B cell (primary cell): ENCODE data around the gene ZEB1. TPM values are rescaled to one million over a fixed set of nuclear protein-coding genes. Genes with fewer than 3 reads are reported as not detected.

Experiments
- ATAC-seq: fragments of 200-7000 bp; cut with Tn5 transposase; one replicate; pipeline ENCODE4 v1.10.0; 2021; ENCODE audit warnings: low read depth, mild to moderate bottlenecking, moderate number of reproducible peaks, moderate library complexity
- CTCF ChIA-PET: fragments of 350-600 bp; sonication (Branson Sonifier 250); formaldehyde crosslinking; loops from one replicate; lab custom pipeline; 2021; ENCODE audit warnings: antibody characterized with exemption, inconsistent platforms; lab: Charles Lee
- POLR2A ChIA-PET: fragments of 350-600 bp; sonication (Branson Sonifier 250); formaldehyde crosslinking; loops from one replicate; lab custom pipeline; 2021; ENCODE audit warnings: antibody characterized with exemption; lab: Charles Lee
- DNase-seq: peaks from one replicate; pipeline ENCODE4 v3.0.0; 2013
- H2AFZ ChIP-seq: 2 replicates; pipeline ENCODE4 v1.6.1; 2012; ENCODE audit warnings: mild to moderate bottlenecking, low read depth, low read length; ENCODE audit not compliant: insufficient read depth, poor library complexity, severe bottlenecking
- H3K27ac ChIP-seq, 2 donors: 1 replicate in 1 of 2; 2 replicates in 1 of 2; pipeline ENCODE4 v1.5.1; 2012 to 2013; ENCODE audit warnings: low read length in 2 of 2, mild to moderate bottlenecking in 2 of 2, moderate library complexity in 1 of 2
- H3K27me3 ChIP-seq, 4 experiments: fragments of 200-600 bp in 1 of 4; sonication (generic) in 1 of 4; replicated peaks in 1 of 4; 1 replicate in 2 of 4; 2 replicates in 2 of 4; pipeline versions ENCODE4 v1.6.1 to v1.7.0; 2013 to 2016; ENCODE audit warnings: low read length in 3 of 4, mild to moderate bottlenecking in 2 of 4, mixed read lengths in 1 of 4, moderate library complexity in 1 of 4; ENCODE audit not compliant: insufficient read depth in 4 of 4, control insufficient read depth in 3 of 4; ENCODE audit errors: control extremely low read depth in 1 of 4
- H3K36me3 ChIP-seq, 2 experiments: replicated peaks in 1 of 2; 1 replicate in 1 of 2; 2 replicates in 1 of 2; pipeline versions ENCODE4 v1.6.1 to v1.7.1; 2013; ENCODE audit warnings: low read length in 1 of 2; ENCODE audit not compliant: insufficient read depth in 2 of 2, control insufficient read depth in 1 of 2; ENCODE audit errors: control extremely low read depth in 1 of 2, extremely low read depth in 1 of 2
- H3K4me1 ChIP-seq, 2 donors: fragments of 200-600 bp in 1 of 2; sonication (generic) in 1 of 2; 1 replicate in 1 of 2; 2 replicates in 1 of 2; pipeline versions ENCODE4 v1.5.1 to v1.6.1; 2013 to 2017; ENCODE audit warnings: low read length in 2 of 2; ENCODE audit not compliant: control insufficient read depth in 2 of 2, insufficient read depth in 2 of 2
- H3K4me2 ChIP-seq: replicated peaks from 2 replicates; pipeline ENCODE3; 2012; ENCODE audit warnings: mild to moderate bottlenecking, low read depth, low read length; ENCODE audit not compliant: poor library complexity, severe bottlenecking
- H3K4me3 ChIP-seq, 5 experiments: fragments of 200-600 bp in 1 of 5; sonication (generic) in 1 of 5; 1 replicate in 3 of 5; 2 replicates in 2 of 5; pipeline versions ENCODE4 v1.5.1 to v1.7.0; 2011 to 2016; ENCODE audit warnings: low read length in 4 of 5, mild to moderate bottlenecking in 4 of 5, low read depth in 2 of 5, control low read depth in 1 of 5, moderate library complexity in 1 of 5; ENCODE audit not compliant: insufficient read depth in 1 of 5; ENCODE audit errors: control extremely low read depth in 1 of 5, extremely low read depth in 1 of 5
- H3K79me2 ChIP-seq: fragments of 200-600 bp; sonication (generic); one replicate; pipeline ENCODE4 v1.6.0; 2016; ENCODE audit warnings: low read length; ENCODE audit not compliant: control insufficient read depth, insufficient read depth
- H3K9ac ChIP-seq: fragments of 200-600 bp; sonication (generic); 2 replicates; pipeline ENCODE4 v1.6.1; 2017; ENCODE audit warnings: mild to moderate bottlenecking, low read length, moderate library complexity
- H3K9me3 ChIP-seq, 3 donors: one replicate each; pipeline versions ENCODE4 v1.6.1 to v1.7.1; 2013; ENCODE audit warnings: low read length in 2 of 3; ENCODE audit not compliant: control insufficient read depth in 2 of 3, insufficient read depth in 1 of 3; ENCODE audit errors: control extremely low read depth in 1 of 3
- H4K20me1 ChIP-seq: 2 replicates; pipeline ENCODE4 v1.6.0; 2012; ENCODE audit warnings: mild to moderate bottlenecking, low read length; ENCODE audit not compliant: insufficient read depth, control insufficient read depth, poor library complexity, severe bottlenecking
- H3K27ac Mint-ChIP-seq: one replicate; pipeline ENCODE4 v1.8.0; 2021; ENCODE audit warnings: mixed read lengths
- H3K27me3 Mint-ChIP-seq: one replicate; pipeline ENCODE4 v1.8.0; 2021; ENCODE audit warnings: mixed read lengths
- H3K4me1 Mint-ChIP-seq: one replicate; pipeline ENCODE4 v1.8.0; 2021; ENCODE audit warnings: mixed read lengths
- H3K4me3 Mint-ChIP-seq: one replicate; pipeline ENCODE4 v1.8.0; 2021; ENCODE audit warnings: mixed read lengths
- H3K9me3 Mint-ChIP-seq: one replicate; pipeline ENCODE4 v1.8.0; 2022; ENCODE audit warnings: mixed read lengths; ENCODE audit not compliant: insufficient read depth
- EZH2 ChIP-seq: IDR thresholded peaks from 2 replicates; pipeline ENCODE4 v1.6.1; 2012; ENCODE audit warnings: borderline replicate concordance, low read depth, mild to moderate bottlenecking, moderate library complexity, low read length; ENCODE audit not compliant: insufficient read depth, poor library complexity, severe bottlenecking
- WGBS: methylation state at CpG from one replicate; pipeline ENCODE4 v1.1.5; 2013; ENCODE audit warnings: missing lambda C conversion rate; ENCODE audit not compliant: insufficient coverage; 5-methylcytosine and 5-hydroxymethylcytosine counted together
- intact Hi-C: fragments of 100-400 bp; cut with micrococcal nuclease; formaldehyde crosslinking; loops from one replicate; pipeline ENCODE4 v1.10.0; 2022
- polyA plus RNA-seq: library from polyadenylated mRNA; depleted of rRNA; stranded (reverse); fragments of >200 nt; gene quantifications from 2 replicates; pipeline ENCODE4 v1.2.3, GENCODE V29; 2012
- total RNA-seq, 2 donors: library from RNA; stranded (reverse); fragments of 120-200 nt in 1 of 2; gene quantifications; 1 replicate in 1 of 2; 2 replicates in 1 of 2; pipeline versions ENCODE4 v1.2.3 to v1.2.4, GENCODE V29; 2013 to 2022
- TF ChIP-seq, protein P1 (sequence below): fragments of 200-600 bp; IDR thresholded peaks from one replicate; pipeline ENCODE4 v1.8.0; 2022; ENCODE audit warnings: antibody characterized with exemption, mild to moderate bottlenecking

ZEB1 gene
- total and polyA plus RNA-seq, 2 donors (not counting 1 experiment from before 2014, with no cell fraction given): 11.2 to 96.7 TPM

GRCh38 chr10:31320550-31321211 lies 1.7 kb downstream of the ZEB1 start:
- H3K9me3 ChIP-seq: no peaks in the 10 kb centered on the region
- H4K20me1 ChIP-seq: peaks cover 22% of the 10 kb centered on the region
- H2AFZ ChIP-seq: peak overlapping the region; percentile 70
- ChIA-PET CTCF (interaction anchor here (0.9 kb wide), 1 partner anchor 289 kb away, joined by 3 read pairs; the partner anchor contains the start of gene ZNF438), POLR2A (interaction anchor here (0.6 kb wide), 1 partner anchor 296 kb away, joined by 4 read pairs; no protein-coding TSS in a partner anchor)
- TF ChIP-seq, protein P1, sequence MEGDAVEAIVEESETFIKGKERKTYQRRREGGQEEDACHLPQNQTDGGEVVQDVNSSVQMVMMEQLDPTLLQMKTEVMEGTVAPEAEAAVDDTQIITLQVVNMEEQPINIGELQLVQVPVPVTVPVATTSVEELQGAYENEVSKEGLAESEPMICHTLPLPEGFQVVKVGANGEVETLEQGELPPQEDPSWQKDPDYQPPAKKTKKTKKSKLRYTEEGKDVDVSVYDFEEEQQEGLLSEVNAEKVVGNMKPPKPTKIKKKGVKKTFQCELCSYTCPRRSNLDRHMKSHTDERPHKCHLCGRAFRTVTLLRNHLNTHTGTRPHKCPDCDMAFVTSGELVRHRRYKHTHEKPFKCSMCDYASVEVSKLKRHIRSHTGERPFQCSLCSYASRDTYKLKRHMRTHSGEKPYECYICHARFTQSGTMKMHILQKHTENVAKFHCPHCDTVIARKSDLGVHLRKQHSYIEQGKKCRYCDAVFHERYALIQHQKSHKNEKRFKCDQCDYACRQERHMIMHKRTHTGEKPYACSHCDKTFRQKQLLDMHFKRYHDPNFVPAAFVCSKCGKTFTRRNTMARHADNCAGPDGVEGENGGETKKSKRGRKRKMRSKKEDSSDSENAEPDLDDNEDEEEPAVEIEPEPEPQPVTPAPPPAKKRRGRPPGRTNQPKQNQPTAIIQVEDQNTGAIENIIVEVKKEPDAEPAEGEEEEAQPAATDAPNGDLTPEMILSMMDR: peak; percentile 20
- TF ChIP-seq EZH2: no peak
- peaks cover 61% of the 10 kb centered on the region for H3K79me2 ChIP-seq
- H3K27ac Mint-ChIP-seq: peak overlapping the region; percentile 97
- no peak for DNase-seq
- peak overlapping the region; percentile 95 for H3K4me3 Mint-ChIP-seq
- intact Hi-C loops: loop anchor here (5.0 kb wide), 2 partner anchors 387 to 607 kb away; partner anchors contain the start of gene ARHGAP12
- no peaks in the 10 kb centered on the region for H3K27me3 ChIP-seq
- H3K36me3 ChIP-seq: no peaks in the 10 kb centered on the region
- H3K4me2 ChIP-seq: peak overlapping the region; percentile 89
- no peaks in the 10 kb centered on the region for H3K27me3 Mint-ChIP-seq
- peak overlapping the region; percentile 75 for H3K9ac ChIP-seq
- H3K27ac ChIP-seq: peak overlapping the region; percentile 59 to 85
- no peaks in the 10 kb centered on the region for H3K9me3 Mint-ChIP-seq
- H3K4me3 ChIP-seq: peak overlapping the region; percentile 56 to 92 (median 89)
- WGBS: 0% methylated on average over 34 of the region's 43 CpGs
- H3K4me1 Mint-ChIP-seq: peaks cover 36% of the 10 kb centered on the region
- ATAC-seq: no peak
- H3K4me1 ChIP-seq: peaks cover 13 to 16% of the 10 kb centered on the region in 2 donors
